ENCODE results near the gene ZFP64. TPM values are rescaled to one million over a fixed set of nuclear protein-coding genes. Genes with fewer than 3 reads are reported as not detected.

ZFP64 gene
- total and polyA plus RNA-seq, 2 donors from 2014 or later: 7.1 to 14.6 TPM

GRCh38 chr20:52236292-52236691 is 44.7 kb upstream of the ZFP64 start:
- no peaks in the 10 kb centered on the region for H3K36me3 ChIP-seq (ENCODE audit: control insufficient read depth in 2 of 3, insufficient read depth in 3 of 3, low read length in 3 of 3)
- H3K4me1 ChIP-seq (ENCODE audit: control insufficient read depth in 2 of 3, insufficient read depth in 2 of 3, low read depth in 1 of 3, low read length in 3 of 3): no peaks in the 10 kb centered on the region
- TF ChIP-seq, protein P1, sequence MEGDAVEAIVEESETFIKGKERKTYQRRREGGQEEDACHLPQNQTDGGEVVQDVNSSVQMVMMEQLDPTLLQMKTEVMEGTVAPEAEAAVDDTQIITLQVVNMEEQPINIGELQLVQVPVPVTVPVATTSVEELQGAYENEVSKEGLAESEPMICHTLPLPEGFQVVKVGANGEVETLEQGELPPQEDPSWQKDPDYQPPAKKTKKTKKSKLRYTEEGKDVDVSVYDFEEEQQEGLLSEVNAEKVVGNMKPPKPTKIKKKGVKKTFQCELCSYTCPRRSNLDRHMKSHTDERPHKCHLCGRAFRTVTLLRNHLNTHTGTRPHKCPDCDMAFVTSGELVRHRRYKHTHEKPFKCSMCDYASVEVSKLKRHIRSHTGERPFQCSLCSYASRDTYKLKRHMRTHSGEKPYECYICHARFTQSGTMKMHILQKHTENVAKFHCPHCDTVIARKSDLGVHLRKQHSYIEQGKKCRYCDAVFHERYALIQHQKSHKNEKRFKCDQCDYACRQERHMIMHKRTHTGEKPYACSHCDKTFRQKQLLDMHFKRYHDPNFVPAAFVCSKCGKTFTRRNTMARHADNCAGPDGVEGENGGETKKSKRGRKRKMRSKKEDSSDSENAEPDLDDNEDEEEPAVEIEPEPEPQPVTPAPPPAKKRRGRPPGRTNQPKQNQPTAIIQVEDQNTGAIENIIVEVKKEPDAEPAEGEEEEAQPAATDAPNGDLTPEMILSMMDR (IDR thresholded peaks at IDR 0.05; ENCODE audit: borderline replicate concordance, extremely low read depth, insufficient read depth): no peak
- H3K27ac ChIP-seq (ENCODE audit: low read depth in 2 of 2, low read length in 2 of 2): no peak overlapping the region
- H3K9me3 ChIP-seq (ENCODE audit: control insufficient read depth in 2 of 3, insufficient read depth in 1 of 3, low read length in 3 of 3): no peaks in the 10 kb centered on the region
- no peak overlapping the region for H3K9ac ChIP-seq (ENCODE audit: low read length in 3 of 3)
- no peak overlapping the region for H3K4me3 ChIP-seq (ENCODE audit: low read length in 3 of 3)
- H3K27me3 ChIP-seq (ENCODE audit: control insufficient read depth, insufficient read depth, low read length): no peaks in the 10 kb centered on the region
- DNase-seq: no peak
- intact Hi-C loops (cut with DNase I): no loop called here
- no peak for FAIRE-seq

DNA sequence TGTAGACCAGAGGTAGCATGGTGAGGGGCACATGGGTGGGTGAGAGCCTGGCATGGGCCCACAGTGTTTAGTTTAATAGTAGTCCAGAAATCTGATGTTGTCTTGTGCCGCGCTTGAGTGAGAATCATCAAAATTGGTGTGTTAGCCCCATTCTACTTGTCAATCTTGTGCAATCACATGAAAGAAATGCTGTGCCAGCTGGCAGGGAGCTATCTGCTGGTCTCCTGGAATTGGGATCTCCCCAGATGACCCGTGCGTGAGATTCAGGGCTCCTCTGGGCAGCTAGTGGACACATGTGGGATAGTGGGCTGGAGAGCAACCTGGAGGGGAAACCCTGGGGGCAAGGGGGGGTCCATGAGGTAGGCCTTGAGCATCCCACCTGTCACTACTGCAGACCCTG is 43.5 kb upstream of the ZFP64 start:
- H3K27ac ChIP-seq (ENCODE audit: low read depth in 2 of 2, low read length in 2 of 2): no peak overlapping the region
- peaks cover 0 to 10% (median 0%) of the 10 kb centered on the region in 3 donors for H3K4me1 ChIP-seq (ENCODE audit: control insufficient read depth in 2 of 3, insufficient read depth in 2 of 3, low read depth in 1 of 3, low read length in 3 of 3)
- TF ChIP-seq, protein P1 (IDR thresholded peaks at IDR 0.05; ENCODE audit: borderline replicate concordance, extremely low read depth, insufficient read depth): no peak
- intact Hi-C loops (cut with DNase I): no loop called here
- H3K9me3 ChIP-seq (ENCODE audit: control insufficient read depth in 2 of 3, insufficient read depth in 1 of 3, low read length in 3 of 3): no peaks in the 10 kb centered on the region
- no peak overlapping the region for H3K9ac ChIP-seq (ENCODE audit: low read length in 3 of 3)
- no peaks in the 10 kb centered on the region for H3K27me3 ChIP-seq (ENCODE audit: control insufficient read depth, insufficient read depth, low read length)
- no peak overlapping the region for H3K4me3 ChIP-seq (ENCODE audit: low read length in 3 of 3)
- DNase-seq (no peak), FAIRE-seq (no peak)
- no peaks in the 10 kb centered on the region for H3K36me3 ChIP-seq (ENCODE audit: control insufficient read depth in 2 of 3, insufficient read depth in 3 of 3, low read length in 3 of 3)

DNA sequence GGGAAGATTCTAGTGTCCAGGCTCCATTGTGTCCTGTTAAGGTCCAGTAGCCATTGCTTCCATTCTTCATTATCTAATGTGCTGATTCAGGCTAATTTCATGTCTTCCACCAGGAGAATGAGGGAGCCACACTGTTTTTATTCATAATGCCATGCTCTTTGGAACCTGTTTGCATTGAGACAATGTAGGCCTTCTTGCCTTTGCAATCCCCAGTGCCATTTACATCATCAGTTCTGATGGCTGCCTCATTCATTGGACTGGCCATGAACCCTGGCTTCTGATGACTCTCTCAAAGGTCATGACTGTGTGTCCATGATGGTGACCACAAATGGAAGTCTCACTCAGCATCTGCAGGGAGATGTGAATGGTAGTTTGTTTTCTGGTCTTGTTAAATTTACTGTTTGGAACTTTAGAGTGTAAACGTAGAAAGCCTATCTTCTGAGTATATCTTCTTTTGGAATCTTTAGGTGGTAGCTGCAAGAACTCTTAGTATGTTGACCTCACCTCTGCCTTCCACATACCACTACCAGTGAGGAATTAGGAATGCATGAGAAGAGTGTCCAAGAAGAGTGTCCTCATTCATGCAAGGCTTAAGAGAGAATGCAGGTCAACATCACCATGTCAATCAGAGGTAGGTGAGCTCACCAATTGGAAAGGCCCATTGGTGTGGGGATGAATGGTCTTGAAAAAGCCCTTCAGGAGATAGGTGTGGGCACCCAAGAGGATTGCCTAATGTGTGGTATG is 42.9 kb upstream of the ZFP64 start:
- TF ChIP-seq, protein P1 (IDR thresholded peaks at IDR 0.05; ENCODE audit: borderline replicate concordance, extremely low read depth, insufficient read depth): no peak
- no peaks in the 10 kb centered on the region for H3K9me3 ChIP-seq (ENCODE audit: control insufficient read depth in 2 of 3, insufficient read depth in 1 of 3, low read length in 3 of 3)
- peaks cover 0 to 10% (median 0%) of the 10 kb centered on the region in 3 donors for H3K4me1 ChIP-seq (ENCODE audit: control insufficient read depth in 2 of 3, insufficient read depth in 2 of 3, low read depth in 1 of 3, low read length in 3 of 3)
- H3K27ac ChIP-seq (ENCODE audit: low read depth in 2 of 2, low read length in 2 of 2): no peak overlapping the region
- FAIRE-seq: no peak
- H3K4me3 ChIP-seq (ENCODE audit: low read length in 3 of 3): no peak overlapping the region
- no peak for DNase-seq
- no peaks in the 10 kb centered on the region for H3K27me3 ChIP-seq (ENCODE audit: control insufficient read depth, insufficient read depth, low read length)
- H3K36me3 ChIP-seq (ENCODE audit: control insufficient read depth in 2 of 3, insufficient read depth in 3 of 3, low read length in 3 of 3): no peaks in the 10 kb centered on the region
- H3K9ac ChIP-seq (ENCODE audit: low read length in 3 of 3): no peak overlapping the region
- intact Hi-C loops (cut with DNase I): no loop called here

Data from kidney (tissue), 14 donors.